ENCODE results near the gene EEF2K.

DNA sequence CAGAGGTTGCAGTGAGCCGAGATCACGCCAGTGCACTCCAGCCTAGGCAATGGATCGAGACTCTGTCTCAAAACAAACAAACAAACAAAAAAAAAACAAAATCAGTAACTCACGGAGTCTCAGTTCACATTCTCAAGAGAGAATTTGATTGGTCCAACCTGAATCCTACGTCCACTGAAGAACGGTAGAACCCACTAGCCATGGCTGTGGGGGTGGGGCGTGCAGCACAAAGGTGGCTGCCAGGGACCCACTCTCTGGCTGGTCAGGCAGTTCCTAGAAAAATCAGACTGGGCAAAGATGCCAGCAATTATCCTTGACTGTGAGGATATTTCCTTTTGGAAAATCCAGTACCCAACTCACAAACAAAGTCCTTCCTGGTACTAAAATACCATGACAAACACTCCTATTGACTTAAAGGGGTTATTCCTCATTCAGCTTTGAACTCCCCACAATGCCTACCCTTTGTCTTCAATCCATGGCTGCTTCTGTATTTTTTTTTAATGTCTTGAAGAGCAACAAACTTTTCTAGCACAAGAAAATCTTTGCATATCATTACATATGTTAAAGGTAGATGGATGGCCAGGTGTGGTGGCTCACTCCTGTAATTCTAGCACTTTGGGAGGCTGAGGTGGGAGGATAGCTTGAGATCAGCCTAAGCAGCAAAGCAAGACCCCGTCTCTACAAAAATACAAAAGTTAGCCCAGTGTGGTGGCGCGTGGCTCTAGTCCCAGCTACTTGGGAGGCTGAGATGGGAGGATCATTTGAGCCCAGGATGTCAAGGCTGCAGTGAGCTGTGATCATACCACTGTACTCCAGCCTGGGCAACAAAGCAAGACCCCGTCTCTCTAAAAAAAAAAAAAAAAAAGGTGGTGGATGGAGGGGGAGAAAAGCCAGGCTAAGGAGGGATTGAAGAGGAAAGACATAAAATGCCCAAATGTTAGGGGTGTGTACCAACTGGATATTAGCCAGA, 87.3 kb downstream of the EEF2K start:
- TF ChIP-seq, protein P1, sequence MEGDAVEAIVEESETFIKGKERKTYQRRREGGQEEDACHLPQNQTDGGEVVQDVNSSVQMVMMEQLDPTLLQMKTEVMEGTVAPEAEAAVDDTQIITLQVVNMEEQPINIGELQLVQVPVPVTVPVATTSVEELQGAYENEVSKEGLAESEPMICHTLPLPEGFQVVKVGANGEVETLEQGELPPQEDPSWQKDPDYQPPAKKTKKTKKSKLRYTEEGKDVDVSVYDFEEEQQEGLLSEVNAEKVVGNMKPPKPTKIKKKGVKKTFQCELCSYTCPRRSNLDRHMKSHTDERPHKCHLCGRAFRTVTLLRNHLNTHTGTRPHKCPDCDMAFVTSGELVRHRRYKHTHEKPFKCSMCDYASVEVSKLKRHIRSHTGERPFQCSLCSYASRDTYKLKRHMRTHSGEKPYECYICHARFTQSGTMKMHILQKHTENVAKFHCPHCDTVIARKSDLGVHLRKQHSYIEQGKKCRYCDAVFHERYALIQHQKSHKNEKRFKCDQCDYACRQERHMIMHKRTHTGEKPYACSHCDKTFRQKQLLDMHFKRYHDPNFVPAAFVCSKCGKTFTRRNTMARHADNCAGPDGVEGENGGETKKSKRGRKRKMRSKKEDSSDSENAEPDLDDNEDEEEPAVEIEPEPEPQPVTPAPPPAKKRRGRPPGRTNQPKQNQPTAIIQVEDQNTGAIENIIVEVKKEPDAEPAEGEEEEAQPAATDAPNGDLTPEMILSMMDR (IDR thresholded peaks at IDR 0.05; ENCODE audit: low read depth, low read length): no peak
- TF ChIP-seq MAX (IDR thresholded peaks at IDR 0.05; ENCODE audit: low read depth, low read length) (no peak), MYC (IDR thresholded peaks at IDR 0.05; ENCODE audit: low read depth, low read length) (no peak)

Data from NB4 (cell line).